Measurements from ENCODE around the gene DISC1.

DISC1 gene

DNA sequence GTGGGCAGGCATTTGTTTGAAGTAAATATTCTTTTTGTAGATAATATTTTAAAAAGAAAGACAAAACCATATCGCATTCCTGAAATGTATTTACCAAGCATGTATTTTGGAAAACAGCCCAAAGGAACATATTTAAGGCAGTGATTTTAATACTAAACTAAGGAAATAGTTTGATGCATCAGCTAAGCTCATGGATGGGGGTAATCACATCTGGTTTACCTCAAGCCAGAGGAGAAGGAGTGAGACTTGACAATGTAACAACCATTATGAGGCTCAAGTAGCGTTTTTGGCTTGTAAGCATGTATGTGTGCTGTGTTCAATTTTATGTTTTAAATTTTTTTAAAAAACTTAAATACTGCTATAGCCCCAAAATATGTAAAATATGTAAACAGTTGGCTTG lies 390.5 kb downstream of the DISC1 start:
- FAIRE-seq (no peak), DNase-seq (ENCODE audit: insufficient read length, low spot score) (no peak)
- TF ChIP-seq, protein P1, sequence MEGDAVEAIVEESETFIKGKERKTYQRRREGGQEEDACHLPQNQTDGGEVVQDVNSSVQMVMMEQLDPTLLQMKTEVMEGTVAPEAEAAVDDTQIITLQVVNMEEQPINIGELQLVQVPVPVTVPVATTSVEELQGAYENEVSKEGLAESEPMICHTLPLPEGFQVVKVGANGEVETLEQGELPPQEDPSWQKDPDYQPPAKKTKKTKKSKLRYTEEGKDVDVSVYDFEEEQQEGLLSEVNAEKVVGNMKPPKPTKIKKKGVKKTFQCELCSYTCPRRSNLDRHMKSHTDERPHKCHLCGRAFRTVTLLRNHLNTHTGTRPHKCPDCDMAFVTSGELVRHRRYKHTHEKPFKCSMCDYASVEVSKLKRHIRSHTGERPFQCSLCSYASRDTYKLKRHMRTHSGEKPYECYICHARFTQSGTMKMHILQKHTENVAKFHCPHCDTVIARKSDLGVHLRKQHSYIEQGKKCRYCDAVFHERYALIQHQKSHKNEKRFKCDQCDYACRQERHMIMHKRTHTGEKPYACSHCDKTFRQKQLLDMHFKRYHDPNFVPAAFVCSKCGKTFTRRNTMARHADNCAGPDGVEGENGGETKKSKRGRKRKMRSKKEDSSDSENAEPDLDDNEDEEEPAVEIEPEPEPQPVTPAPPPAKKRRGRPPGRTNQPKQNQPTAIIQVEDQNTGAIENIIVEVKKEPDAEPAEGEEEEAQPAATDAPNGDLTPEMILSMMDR (IDR thresholded peaks at IDR 0.05; ENCODE audit: insufficient read depth, missing control alignments): no peak

DNA sequence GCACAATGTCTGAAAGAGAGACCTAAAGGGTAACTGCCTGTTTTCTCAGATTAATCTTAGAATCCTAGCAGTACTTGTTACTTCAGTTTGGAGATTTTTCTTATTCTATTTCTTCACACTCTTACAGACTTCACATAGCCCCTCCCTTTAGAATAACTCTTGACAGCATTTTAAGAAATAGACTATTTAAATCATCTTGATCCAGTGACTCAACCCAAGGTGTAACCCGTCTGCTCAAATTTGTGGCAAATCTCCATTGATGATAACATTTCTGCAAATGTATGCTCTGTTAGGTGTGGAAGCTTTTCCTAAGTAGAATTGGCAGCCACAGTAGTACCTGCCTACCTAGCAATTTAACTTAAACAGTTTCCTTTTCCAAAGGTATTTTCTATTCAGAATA lies 391.2 kb downstream of the DISC1 start:
- no peak for DNase-seq (ENCODE audit: insufficient read length, low spot score)
- peak; percentile 6 for FAIRE-seq
- TF ChIP-seq, protein P1 (IDR thresholded peaks at IDR 0.05; ENCODE audit: insufficient read depth, missing control alignments): no peak

DNA sequence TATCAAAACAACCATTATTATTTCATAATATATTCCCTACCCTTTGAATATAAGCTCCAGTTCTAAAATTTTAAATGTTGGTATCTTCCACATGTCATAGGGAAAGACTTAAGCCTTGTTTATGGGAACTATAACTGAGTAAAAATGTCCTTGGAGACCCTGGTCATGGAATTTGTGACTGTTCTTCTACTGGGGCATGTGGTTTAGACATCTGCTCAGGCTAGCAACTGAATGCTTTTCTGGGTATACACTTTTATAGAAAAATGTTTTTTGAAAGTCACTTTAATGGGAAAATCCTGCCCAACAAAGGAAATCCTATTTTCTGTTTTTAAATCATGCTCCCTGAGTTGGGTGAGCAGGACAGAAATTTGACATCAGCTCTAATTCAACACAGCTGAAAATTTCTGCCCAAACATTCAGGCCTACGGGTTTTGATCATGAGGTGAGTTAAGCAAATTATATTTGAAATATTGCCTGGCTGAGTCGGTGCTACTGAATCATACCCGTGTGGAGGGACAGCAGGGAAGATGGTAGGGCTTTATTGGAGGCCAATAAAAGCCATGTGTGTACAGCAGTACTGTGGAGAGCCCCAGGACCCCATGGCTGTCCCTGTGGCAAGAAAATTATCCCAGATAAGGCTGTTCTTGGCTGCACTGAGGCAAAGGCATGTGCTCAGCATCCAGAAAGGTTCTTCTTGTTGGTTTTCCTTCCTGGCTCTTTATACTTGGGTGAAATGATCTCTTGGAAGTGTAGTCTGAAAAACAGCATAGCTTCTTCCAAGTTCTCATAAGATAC lies 391.8 kb downstream of the DISC1 start:
- TF ChIP-seq, protein P1 (IDR thresholded peaks at IDR 0.05; ENCODE audit: insufficient read depth, missing control alignments): no peak
- FAIRE-seq: peak; percentile 55
- no peak for DNase-seq (ENCODE audit: insufficient read length, low spot score)

DNA sequence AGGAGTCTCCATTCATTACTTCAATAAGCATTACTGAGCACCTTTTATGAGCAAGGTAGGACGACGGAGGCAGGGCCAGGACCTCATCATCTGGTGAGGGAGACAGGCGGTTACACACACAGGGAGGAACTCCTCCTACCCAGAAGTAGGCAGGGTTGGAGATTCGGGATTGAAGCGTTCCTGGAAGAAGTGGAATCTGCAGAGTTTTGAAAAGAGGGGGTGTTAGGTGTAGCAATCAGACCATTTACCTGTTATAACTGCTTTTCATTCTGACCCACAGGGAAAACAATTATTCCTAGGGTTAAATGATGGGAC lies 392.4 kb downstream of the DISC1 start:
- TF ChIP-seq, protein P1 (IDR thresholded peaks at IDR 0.05; ENCODE audit: insufficient read depth, missing control alignments): no peak
- no peak for FAIRE-seq
- no peak for DNase-seq (ENCODE audit: insufficient read length, low spot score)

DNA sequence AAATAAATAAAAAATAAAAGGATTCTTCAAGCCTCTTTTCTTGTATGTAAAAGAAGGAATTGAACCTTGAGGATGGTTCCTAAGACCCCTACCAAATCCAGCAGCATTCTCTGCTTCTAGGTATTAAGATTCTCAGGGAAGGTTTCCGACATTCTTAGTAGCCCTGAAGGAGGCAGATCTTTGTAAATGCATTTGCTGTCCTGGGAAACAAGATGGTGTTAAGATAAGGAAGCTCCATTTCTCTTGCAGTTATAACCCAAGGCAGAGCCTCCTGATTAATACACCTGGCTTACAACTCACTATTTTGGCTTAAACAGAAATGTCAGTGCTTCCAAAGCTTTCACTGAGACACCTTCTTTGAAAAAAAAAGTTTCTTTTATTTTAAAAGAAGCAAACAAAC lies 393.8 kb downstream of the DISC1 start:
- FAIRE-seq: no peak
- TF ChIP-seq, protein P1 (IDR thresholded peaks at IDR 0.05; ENCODE audit: insufficient read depth, missing control alignments): no peak
- DNase-seq (ENCODE audit: insufficient read length, low spot score): no peak

DNA sequence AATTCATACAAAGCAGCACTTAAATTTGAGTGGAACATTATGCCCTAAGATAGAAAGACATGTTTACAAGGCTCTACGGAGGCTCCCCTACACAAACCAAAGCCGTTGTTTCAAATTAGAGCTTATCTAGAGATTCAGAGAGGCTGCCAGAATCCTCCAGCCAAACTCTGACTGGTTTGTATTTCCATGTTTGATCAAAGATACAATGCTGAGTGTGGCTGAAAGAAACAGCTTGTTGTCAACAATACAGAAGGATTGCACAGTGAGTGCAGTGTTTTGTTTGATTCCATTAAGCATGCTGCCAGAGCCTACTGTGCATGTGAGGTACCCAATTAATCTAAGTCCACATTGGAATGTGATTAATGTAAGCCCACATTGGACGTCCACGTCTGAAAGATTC lies 402.7 kb downstream of the DISC1 start:
- TF ChIP-seq, protein P1 (IDR thresholded peaks at IDR 0.05; ENCODE audit: insufficient read depth, missing control alignments): no peak
- DNase-seq (ENCODE audit: insufficient read length, low spot score) (no peak), FAIRE-seq (peak; percentile 35)

DNA sequence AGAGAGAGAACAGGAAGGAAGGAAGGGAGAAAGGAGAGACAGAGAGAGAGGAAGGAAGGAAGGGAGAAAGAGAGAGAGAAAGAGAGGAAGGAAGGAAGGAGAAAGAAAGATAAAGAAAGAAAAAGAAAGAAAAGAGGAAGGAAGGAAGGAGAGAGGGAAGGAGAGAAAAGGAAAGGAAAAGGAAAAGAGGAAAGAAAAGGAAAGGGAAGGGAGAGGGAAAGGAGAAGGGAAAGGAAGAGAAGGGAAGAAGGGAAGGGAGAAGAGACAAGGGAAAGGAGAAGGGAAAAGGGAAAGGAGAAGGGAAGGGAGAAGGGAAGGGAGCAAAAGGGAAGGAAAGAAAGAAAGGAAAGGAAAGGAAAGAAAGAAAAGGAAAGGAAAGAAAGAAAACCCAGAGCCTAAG lies 404.6 kb downstream of the DISC1 start:
- DNase-seq (ENCODE audit: insufficient read length, low spot score) (no peak), FAIRE-seq (no peak)
- TF ChIP-seq, protein P1 (IDR thresholded peaks at IDR 0.05; ENCODE audit: insufficient read depth, missing control alignments): no peak

All from D721Med (cell line).